Activated CD8-positive, alpha-beta memory T cell treated with anti-CD3 and anti-CD28 coated beads for 48 hours (primary cell): ENCODE measurements around the gene PPP1R3D.
"Not testable (repeated sequence)": the region's sequence is repeated elsewhere in the genome, so short reads cannot be mapped to it uniquely, and the experiment has no call there.

ENCODE experiments used
- DNase-seq, 3 experiments: peaks; one replicate each; pipeline ENCODE4 v3.0.0-alpha.2; 2020; ENCODE audit warnings: low read depth in 2 of 3, low spot score in 2 of 3

The PPP1R3D gene

DNA sequence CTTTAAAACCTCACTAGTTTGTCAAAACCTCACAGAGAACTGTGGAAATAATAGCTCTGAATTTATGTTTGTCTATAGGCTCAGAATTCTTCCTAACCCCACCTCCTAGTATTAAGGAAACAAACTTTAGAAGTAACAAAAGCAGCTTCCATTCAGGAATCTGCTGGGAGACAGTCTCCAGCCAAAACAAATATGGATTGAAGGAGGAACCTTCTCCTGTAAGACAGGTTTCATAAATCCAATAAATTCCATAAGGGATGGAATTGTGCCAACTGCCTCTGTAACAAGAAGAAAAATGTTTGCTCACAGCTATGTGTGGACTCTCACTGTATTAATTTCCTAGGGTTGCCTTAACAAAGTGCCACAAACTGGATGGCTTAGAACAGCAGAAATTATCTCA is 14.2 kb downstream of the PPP1R3D start:
- DNase-seq = no peak

DNA sequence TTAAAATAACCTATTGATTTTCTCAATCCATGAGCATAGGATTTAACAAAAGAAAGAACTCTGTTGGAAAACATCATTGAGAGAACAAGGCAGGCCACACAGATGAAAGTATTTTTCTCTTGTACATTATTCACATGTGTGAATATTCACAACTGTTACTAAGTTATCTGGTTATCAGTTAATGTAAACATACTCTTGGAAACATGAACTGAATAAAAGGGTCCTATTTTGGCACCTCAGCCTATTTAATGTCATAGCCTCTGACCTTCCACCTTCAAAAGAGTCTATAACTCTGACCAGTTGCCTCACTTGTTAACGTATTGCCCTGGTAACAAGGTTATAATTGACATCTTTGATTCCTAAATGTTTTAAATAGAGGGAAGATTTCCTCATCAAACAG is 14.7 kb downstream of the PPP1R3D start:
- DNase-seq = no peak

DNA sequence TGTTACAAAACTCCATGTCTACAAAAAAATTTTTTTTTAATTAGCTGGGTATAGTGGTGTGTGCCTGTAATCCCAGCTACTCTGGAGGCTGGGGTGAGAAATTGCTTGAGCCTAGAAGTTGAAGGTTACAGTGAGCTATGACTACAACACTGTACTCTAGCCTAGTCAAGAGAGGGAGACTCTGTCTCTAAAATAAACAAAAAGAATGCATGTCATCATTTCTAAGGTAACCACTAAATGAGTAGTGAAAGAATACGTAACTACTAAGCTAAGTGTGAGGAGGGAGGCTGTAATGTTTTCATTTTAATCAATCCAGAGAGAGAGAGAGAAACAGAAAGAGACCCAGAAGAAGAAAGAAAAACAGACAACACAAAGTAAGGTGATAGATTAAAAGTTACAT is 16.6 kb downstream of the PPP1R3D start:
- no peak for DNase-seq

DNA sequence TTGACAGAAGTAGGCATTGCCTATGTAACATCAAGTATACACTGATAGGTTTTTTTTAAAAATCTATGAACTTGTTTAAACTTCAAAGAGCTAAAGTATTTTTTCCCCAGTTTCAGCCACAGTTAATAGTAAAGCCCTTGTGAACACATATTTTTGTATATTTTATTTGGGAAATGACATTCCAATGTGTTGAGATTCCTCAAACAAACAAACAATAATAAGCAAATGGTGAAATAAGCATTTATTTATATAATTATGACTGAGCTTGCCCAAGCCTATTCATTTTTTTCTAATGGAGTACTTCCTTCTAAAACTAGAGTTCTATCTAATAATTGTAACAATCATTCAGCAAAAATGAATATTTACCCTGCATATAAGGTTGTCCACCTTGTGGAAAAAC is 19.2 kb downstream of the PPP1R3D start:
- no peak for DNase-seq

DNA sequence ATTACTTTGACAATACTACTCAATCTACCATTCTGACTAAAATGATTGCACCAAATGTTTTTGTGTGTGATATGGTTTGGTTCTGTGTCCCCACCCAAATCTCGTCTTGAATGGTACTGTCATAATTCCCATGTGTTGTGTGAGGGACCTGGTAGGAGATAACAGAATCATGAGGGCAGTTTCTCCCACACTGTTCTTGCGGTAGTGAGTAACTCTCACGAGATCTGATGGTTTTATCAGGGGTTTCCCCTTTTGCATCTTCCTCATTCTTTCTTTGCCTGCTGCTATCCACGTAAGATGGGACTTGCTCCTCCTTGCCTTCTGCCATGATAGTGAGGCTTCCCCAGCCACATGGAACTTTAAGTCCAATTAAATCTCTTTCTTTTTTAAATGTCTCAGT is 27.5 kb downstream of the PPP1R3D start:
- DNase-seq = no peak

DNA sequence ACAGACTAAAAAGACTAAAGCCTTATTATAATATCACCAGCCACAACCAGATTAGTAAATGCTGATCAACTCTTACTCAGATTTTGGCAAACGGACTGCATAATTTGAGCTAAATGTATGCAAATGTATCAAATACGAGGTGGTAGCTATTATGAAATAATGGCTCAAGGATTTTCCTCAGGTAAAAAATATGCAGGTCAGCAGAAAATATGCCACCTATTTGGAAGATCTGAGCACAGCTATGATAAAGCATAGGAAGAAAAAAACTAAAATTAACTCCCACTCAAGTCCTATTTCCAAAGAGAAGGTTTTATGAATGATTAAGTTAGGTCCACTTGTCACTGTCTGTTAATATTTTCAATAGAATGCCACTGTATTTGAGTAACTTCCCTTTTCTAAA is 29.1 kb downstream of the PPP1R3D start:
- DNase-seq = no peak

DNA sequence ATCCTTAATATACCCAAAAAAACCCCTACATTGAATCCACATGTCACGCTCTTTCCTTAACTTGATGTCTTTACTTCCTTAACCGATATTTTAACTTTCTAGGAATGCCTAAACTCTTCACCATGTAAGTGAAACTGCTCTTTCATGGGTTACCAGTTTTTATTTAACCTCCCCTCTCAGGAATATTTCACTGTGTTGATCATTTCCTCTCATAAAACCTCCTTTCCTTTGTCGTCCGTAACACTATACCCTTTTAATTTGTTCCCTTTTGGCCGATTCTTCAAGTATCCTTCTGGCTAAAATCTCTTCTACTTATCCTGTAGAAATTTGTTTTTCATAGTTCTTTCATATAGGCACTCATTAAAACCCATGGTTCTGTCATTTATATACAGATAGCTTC is 31.2 kb downstream of the PPP1R3D start:
- DNase-seq = no peak

DNA sequence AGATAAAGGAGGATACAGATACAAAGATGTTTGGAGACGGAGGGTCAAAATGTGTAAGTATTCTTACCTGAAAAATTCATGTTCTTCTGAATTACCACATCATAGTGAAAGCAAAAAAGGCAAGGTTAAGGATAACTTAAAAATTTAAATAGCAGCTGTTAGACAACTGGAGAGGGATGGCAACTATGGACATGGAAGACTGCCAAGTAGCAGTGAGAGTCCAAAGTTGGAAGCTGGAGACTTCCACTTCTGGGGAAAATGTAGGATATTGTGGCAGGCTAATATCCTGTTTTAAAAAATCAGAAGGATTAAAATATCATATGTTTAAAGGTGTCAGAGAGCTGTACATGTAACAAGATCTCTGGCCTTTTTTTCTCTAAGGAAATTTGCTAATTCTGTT is 36.5 kb downstream of the PPP1R3D start:
- no peak for DNase-seq

DNA sequence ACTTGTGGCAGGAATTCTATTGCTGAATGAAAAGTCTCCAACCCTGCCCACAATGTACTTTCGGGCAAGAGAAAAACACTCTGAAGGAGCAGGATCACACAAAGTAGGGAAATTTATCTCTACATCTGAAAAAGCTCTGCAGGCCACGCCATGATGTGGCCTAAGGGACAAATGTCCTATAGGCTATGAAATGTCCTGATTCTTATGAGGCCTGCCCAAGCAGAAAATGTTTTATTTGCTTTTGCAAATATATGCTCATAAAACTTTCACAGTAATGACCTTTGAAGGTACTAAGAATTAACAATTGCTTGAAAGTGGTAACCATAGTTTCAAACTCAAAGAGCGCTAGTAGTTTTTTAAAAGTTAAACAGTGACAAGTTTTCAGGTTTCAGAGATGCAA is 37.6 kb downstream of the PPP1R3D start:
- DNase-seq = no peak

DNA sequence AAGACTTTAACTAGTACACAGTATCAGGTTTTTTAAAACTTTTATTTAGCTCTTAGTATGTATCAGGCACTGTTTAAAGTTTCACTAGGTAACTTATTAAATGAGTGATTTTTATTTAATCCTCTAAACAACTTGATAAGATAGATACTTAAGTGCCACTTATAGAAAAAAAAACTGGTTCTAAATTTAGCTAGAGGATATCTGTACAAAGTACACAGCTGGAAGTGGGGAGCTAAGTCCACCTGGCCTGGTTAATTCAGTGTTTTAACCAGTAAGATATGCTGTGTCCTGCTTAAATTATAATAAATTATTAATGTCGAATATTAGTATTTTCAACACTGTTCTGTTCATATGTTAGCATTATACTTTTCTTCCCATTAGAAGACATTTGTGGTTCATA is 44.2 kb downstream of the PPP1R3D start:
- DNase-seq = no peak

DNA sequence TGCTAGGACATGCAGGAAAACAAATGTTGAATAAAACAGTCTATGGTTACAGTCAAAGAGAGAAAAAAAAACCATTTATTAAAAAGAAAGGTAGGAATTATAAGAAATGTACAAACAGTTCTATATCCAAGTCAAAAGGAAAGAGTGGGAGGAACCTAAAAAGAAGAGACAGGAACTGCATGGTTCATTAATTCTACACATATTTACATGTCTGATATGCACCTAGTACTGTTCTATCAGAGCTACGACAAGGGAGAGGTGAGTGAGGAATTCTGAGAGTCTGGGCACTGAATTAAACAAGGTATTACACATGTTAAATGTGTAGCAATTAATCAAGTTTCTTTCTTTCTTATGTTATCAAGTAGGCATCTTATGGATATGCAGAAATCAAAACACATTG is 48.5 kb downstream of the PPP1R3D start:
- DNase-seq = no peak

DNA sequence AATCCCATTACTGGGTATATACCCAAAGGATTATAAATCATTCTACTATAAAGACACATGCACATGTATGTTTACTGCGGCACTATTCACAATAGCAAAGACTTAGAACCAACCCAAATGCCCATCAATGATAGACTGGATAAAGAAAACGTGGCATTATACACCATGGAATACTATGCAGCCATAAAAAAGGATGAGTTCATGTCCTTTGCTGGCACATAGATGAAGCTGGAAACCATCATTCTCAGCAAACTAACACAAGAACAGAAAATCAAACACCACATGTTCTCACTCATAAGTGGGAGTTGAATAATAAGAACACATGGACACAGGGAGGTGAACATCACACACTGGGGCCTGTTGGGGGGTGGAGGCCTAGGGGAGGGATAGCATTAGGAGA is 50.1 kb downstream of the PPP1R3D start:
- not testable (repeated sequence) for DNase-seq

DNA sequence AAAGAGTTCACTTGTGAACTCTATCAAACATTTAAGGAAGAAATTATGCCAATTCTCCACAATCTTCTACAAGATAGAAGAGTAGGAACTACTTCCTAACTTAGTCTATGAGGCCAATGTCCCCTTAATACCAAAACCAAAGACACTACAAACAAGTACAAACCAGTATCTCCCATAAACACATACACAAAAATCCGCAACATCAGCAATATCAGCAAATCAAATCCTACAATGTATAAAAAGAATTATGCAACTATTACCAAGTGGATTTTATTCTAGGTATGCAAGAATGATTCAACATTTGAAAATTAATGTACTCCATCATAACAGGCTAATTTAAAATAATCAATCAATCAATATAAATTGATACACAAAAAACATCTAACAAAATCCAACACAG is 52.1 kb downstream of the PPP1R3D start:
- DNase-seq = no peak
